Measurements from ENCODE around the gene PTPRM. TPM values are rescaled to one million over a fixed set of nuclear protein-coding genes. Genes with fewer than 3 reads are reported as not detected.

Gene PTPRM
- total RNA-seq, 1 donor from 2014 or later: 63.2 TPM

- TF ChIP-seq CTCF (conservative IDR thresholded peaks at IDR 0.05; ENCODE audit: low read depth, low read length): no peak
- H3K4me3 ChIP-seq (ENCODE audit: low read depth, low read length): no peak overlapping the region
Measured at GRCh38 chr18:7808992-7809391, 241.9 kb downstream of the PTPRM start.

DNA sequence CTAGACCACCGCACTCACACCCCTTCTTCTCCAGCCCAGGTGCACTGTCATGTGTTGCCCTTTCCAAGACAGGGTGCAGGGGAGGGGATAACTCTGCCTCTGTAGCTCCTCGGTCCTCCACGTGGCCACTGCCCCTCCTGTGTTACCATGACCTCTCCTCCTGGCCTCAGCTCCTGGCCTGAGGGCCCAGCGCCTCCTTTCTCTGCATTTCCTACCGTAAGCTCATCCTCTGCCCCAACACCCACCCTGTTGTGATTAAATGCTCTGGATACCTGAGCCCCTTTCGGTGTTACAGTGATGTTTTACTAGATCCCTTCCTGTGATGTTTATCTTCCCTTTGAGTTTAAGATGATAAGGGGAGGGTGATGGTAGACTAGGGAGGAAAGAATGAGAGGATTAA is 242.3 kb downstream of the PTPRM start:
- no peak overlapping the region for H3K4me3 ChIP-seq (ENCODE audit: low read depth, low read length)
- DNase-seq (ENCODE audit: low read depth): no peak
- TF ChIP-seq CTCF (conservative IDR thresholded peaks at IDR 0.05; ENCODE audit: low read depth, low read length): no peak

More at GRCh38 chr18:7808992-7809391, 241.9 kb downstream of the PTPRM start:
- no peak for DNase-seq (ENCODE audit: low read depth)

DNA sequence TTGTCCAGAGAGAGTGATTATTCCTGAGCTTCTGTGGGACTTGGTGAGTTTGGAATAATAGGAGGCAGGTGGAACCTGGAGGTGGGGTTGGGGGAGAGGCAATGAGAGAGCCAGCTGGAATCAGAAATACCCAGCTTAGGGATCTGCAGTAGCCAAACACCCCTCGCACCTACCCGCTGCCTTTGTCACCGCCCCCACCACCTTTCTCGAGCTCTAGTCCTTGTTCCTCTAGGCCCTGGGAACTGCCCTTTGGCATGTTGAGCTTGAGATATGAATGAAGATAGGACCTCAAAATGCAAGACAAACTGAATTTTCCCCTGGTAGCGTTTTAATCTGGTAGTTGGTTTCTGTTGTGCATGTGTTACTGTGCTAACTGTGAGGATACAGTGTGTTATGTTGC is 242.9 kb downstream of the PTPRM start:
- no peak for DNase-seq (ENCODE audit: low read depth)
- no peak overlapping the region for H3K4me3 ChIP-seq (ENCODE audit: low read depth, low read length)
- TF ChIP-seq CTCF (conservative IDR thresholded peaks at IDR 0.05; ENCODE audit: low read depth, low read length): no peak

- DNase-seq (ENCODE audit: low read depth): peak; percentile 41
- TF ChIP-seq CTCF (conservative IDR thresholded peaks at IDR 0.05; ENCODE audit: low read depth, low read length): no peak
Measured at GRCh38 chr18:7812431-7813063, 245.4 kb downstream of the PTPRM start.

GRCh38 chr18:7813131-7813530 is 246.0 kb downstream of the PTPRM start:
- TF ChIP-seq CTCF (conservative IDR thresholded peaks at IDR 0.05; ENCODE audit: low read depth, low read length): no peak
- no peak for DNase-seq (ENCODE audit: low read depth)
- H3K4me3 ChIP-seq (ENCODE audit: low read depth, low read length): no peak overlapping the region

More at GRCh38 chr18:7812431-7813063, 245.4 kb downstream of the PTPRM start:
- no peak overlapping the region for H3K4me3 ChIP-seq (ENCODE audit: low read depth, low read length)

DNA sequence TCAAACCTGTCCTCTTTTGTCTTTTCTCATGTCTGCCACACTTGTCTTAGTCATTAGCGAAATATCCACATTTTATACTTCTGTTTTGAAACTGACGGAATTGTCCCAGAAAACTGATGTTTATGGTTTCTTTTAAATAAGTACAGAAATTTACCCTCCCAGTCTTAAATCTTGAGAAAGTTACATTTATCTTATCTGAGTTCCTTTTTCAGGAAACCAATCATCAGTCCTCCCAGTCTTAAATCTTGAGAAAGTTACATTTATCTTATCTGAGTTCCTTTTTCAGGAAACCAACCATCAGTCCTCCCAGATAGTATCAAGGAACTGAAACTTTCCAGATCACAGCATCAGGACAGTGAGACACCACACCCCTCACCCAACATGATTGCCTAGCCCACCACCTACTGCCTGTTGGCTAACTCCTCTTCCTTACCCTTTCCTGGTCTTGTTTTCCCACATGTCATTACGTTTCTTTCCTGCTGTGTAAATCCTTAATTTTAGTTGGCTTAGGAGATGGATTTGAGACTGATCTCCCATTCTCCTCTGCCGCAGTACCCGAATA is 247.7 kb downstream of the PTPRM start:
- H3K4me3 ChIP-seq (ENCODE audit: low read depth, low read length): no peak overlapping the region
- no peak for TF ChIP-seq CTCF (conservative IDR thresholded peaks at IDR 0.05; ENCODE audit: low read depth, low read length)
- DNase-seq (ENCODE audit: low read depth): no peak

DNA sequence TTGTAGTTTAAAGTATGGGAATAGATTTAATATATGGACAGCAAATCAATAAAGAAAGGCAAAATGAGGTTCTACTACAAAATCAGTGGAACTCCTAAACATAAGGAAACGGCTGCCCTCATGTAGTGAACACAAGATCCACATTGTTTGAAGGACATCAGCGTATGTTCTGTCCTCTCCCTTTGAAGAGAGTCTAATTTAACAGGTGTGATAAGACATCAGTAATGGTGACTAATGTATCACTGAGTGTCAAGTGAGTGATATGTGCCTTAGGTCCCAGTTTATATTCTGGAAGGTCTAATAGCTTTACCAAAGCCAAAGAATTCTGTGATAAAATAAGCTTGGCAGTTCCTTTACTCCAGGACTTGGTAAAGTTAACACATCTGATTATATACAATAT is 248.7 kb downstream of the PTPRM start:
- no peak overlapping the region for H3K4me3 ChIP-seq (ENCODE audit: low read depth, low read length)
- DNase-seq (ENCODE audit: low read depth): no peak
- TF ChIP-seq CTCF (conservative IDR thresholded peaks at IDR 0.05; ENCODE audit: low read depth, low read length): no peak
